Endothelial cell (in vitro differentiated cells): ENCODE results near the gene BABAM2. TPM values are rescaled to one million over a fixed set of nuclear protein-coding genes. Genes with fewer than 3 reads are reported as not detected.

ENCODE experiments used
- DNase-seq: peaks from one replicate; pipeline ENCODE4 v3.0.0; 2021; ENCODE audit warnings: low spot score
- H3K27ac Mint-ChIP-seq: one replicate; pipeline ENCODE4 v1.8.0; 2021; ENCODE audit warnings: mixed read lengths, inconsistent platforms; ENCODE audit not compliant: unreplicated experiment
- H3K27me3 Mint-ChIP-seq: one replicate; pipeline ENCODE4 v1.8.0; 2021; ENCODE audit warnings: mild to moderate bottlenecking, moderate library complexity, mixed read lengths, inconsistent platforms; ENCODE audit not compliant: unreplicated experiment
- H3K36me3 Mint-ChIP-seq: one replicate; pipeline ENCODE4 v1.8.0; 2021; ENCODE audit warnings: mild to moderate bottlenecking, low read depth, mixed read lengths, inconsistent platforms; ENCODE audit not compliant: unreplicated experiment
- H3K4me1 Mint-ChIP-seq: one replicate; pipeline ENCODE4 v1.8.0; 2021; ENCODE audit warnings: mild to moderate bottlenecking, mixed read lengths, inconsistent platforms; ENCODE audit not compliant: unreplicated experiment
- H3K4me3 Mint-ChIP-seq: one replicate; pipeline ENCODE4 v1.8.0; 2021; ENCODE audit warnings: mild to moderate bottlenecking, mixed read lengths, inconsistent platforms; ENCODE audit not compliant: unreplicated experiment
- H3K9me3 Mint-ChIP-seq: one replicate; pipeline ENCODE4 v1.8.0; 2021; ENCODE audit warnings: mixed read lengths, inconsistent platforms; ENCODE audit not compliant: unreplicated experiment
- total RNA-seq: library from RNA; stranded (reverse); fragmentation: NEBNext Ultra II Directional; extraction: Animal tissue kit (Norgen Biotek cat#: 25700); gene quantifications from one replicate; pipeline ENCODE4 v1.2.1, GENCODE V29; 2021; ENCODE audit not compliant: unreplicated experiment
- TF ChIP-seq, protein P1 (sequence below): fragments of 200-600 bp; sonication (generic); IDR thresholded peaks from one replicate; pipeline ENCODE4 v1.5.0; 2021; ENCODE audit warnings: antibody characterized with exemption; ENCODE audit not compliant: unreplicated experiment

BABAM2 gene
- total RNA-seq, 1 donor from 2014 or later = 40.2 TPM

DNA sequence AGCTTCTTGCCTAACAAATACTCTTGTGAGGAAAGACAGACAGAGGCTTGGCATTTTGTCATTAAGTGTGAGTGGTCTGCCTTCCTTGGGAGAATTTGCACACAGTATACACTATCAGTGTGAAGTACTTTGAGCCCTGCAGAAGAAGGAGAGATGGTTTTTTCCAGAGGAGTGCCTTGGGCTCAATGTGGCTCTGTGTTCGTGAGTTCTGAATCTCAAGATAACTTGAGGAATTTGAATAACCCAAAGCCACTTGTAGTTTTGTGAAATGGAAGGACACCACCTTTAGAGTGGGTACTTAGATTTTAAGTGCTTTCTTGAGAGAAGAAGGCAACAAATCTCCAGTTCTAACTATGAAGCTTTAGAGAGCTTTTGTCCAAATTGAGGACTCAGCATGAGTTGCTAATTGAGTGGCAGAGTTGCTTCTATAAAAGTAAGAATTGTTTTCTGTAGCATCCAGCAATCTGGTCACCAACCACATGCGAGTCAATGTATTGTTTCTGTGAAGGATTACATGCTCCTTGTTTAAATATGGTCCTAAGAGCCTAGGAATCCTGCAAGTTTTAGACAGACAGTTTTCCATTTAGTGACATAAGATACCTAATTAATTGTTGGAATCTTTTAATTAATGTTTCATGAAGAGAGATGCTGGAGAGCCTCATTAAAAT lies 68.3 kb downstream of the BABAM2 start:
- TF ChIP-seq, protein P1, sequence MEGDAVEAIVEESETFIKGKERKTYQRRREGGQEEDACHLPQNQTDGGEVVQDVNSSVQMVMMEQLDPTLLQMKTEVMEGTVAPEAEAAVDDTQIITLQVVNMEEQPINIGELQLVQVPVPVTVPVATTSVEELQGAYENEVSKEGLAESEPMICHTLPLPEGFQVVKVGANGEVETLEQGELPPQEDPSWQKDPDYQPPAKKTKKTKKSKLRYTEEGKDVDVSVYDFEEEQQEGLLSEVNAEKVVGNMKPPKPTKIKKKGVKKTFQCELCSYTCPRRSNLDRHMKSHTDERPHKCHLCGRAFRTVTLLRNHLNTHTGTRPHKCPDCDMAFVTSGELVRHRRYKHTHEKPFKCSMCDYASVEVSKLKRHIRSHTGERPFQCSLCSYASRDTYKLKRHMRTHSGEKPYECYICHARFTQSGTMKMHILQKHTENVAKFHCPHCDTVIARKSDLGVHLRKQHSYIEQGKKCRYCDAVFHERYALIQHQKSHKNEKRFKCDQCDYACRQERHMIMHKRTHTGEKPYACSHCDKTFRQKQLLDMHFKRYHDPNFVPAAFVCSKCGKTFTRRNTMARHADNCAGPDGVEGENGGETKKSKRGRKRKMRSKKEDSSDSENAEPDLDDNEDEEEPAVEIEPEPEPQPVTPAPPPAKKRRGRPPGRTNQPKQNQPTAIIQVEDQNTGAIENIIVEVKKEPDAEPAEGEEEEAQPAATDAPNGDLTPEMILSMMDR = no peak
- no peak for DNase-seq
- Mint-ChIP-seq H3K4me1 (peaks cover 44% of the 10 kb centered on the region), H3K27ac (no peak overlapping the region), H3K4me3 (no peak overlapping the region), H3K27me3 (peaks cover 3% of the 10 kb centered on the region), H3K9me3 (no peaks in the 10 kb centered on the region), H3K36me3 (peaks cover 2% of the 10 kb centered on the region)

DNA sequence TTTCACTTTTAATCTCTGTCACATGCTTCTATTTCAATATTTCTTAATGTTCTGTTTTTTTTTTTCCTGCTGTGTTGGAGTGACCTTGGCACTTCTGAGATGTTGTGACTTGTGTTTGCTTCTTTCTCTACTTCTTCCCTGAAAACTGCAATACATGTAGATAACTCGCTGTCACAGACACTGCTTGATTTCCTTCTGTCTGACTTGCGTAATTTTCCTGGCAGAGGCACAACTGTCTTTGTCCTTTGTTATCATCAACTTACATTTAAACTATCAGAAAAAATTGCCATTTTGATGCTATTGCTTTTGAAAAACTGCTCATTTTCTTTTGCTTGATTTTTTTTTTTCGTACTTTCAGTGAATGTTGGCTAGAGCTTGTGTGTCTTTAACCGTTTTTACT lies 69.0 kb downstream of the BABAM2 start:
- no peaks in the 10 kb centered on the region for H3K9me3 Mint-ChIP-seq
- H3K36me3 Mint-ChIP-seq = peaks cover 4% of the 10 kb centered on the region
- peaks cover 41% of the 10 kb centered on the region for H3K4me1 Mint-ChIP-seq
- TF ChIP-seq, protein P1 = no peak
- H3K27ac Mint-ChIP-seq = no peak overlapping the region
- no peak overlapping the region for H3K4me3 Mint-ChIP-seq
- H3K27me3 Mint-ChIP-seq = peaks cover 3% of the 10 kb centered on the region
- DNase-seq = no peak

DNA sequence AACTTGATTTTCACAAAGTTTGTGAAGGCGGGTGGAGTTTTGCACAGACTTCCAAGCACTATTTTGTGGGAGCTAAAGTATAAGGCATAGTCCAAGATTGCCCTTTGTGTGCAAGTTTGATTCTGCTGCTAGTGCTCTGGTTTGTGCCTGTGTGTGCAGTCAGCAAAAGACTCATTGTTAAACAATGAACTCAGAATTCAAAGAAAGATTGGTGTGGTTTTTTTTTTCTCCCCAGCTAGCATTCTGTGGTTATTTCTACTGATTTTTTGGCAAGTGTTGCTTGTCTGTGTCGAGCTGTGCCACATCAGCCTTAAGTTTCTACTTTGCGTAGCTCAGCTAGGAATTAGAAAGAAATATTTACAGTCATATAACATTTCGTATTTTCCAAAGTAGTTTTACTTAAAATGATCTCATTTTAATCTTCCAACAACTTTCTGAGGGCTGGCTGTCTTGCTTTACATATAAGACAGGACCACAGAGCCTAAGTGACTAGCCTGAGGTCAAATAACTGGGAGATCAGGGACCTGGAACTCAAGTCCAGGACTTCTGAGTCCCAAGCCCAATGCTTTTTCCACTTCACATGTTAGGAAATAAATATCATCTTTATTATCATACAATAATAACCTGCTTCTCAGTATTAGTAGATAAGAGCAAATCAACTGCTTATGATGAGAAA lies 69.8 kb downstream of the BABAM2 start:
- Mint-ChIP-seq H3K4me3 (no peak overlapping the region), H3K36me3 (peaks cover 4% of the 10 kb centered on the region), H3K9me3 (no peaks in the 10 kb centered on the region), H3K27me3 (no peaks in the 10 kb centered on the region), H3K27ac (no peak overlapping the region), H3K4me1 (peaks cover 34% of the 10 kb centered on the region)
- TF ChIP-seq, protein P1 = no peak
- no peak for DNase-seq

DNA sequence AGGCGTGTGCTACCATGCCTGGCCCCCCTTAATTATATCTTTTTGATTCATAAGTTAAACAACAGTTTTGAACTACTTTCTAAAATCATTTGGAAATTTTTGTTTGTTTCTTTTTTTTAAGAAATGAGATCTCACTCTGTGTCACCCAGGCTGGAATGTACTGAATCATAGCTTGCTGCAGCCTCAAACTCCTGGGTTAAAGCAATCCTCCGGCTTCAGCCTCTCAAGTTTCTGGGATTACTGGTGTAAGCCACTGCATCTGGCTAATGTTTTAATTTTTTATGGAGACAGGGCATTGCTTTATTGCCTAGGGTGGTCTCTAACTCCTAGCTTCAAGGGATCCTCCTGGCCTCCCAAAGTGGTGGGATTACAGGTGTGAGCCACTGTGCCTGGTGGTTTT lies 71.5 kb downstream of the BABAM2 start:
- Mint-ChIP-seq H3K36me3 (peaks cover 4% of the 10 kb centered on the region), H3K4me1 (peaks cover 25% of the 10 kb centered on the region), H3K27me3 (no peaks in the 10 kb centered on the region), H3K4me3 (no peak overlapping the region), H3K27ac (no peak overlapping the region), H3K9me3 (no peaks in the 10 kb centered on the region)
- no peak for DNase-seq
- TF ChIP-seq, protein P1 = no peak

DNA sequence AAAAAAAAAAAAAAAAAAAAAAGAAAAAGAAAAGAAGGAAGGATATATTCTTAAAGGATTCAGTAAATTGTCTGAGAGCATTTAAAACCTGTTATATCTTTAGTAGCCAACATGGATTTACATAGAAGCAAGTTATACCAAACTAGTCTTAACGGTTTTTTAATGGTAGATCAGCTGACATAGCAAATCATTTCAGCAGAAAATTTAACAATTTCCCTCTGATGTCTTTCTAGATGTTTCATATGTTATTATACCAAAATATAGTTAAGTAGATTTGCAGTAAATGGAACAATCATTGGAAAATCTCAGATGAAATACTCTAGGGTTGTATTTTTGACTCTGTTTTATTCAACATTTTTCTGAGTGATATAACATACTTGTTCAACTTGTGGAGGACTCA lies 72.9 kb downstream of the BABAM2 start:
- TF ChIP-seq, protein P1 = no peak
- Mint-ChIP-seq H3K4me3 (no peak overlapping the region), H3K27ac (no peak overlapping the region), H3K36me3 (peaks cover 14% of the 10 kb centered on the region), H3K9me3 (peaks cover 7% of the 10 kb centered on the region), H3K4me1 (peaks cover 18% of the 10 kb centered on the region), H3K27me3 (peaks cover 5% of the 10 kb centered on the region)
- DNase-seq = no peak
